ENCODE data around the gene MZF1. TPM values are rescaled to one million over a fixed set of nuclear protein-coding genes. Genes with fewer than 3 reads are reported as not detected.

Gene MZF1
- total and polyA plus RNA-seq, 10 of the 15 experiments (the other 5 are each of a cell fraction or from before 2014, with no cell fraction given), result 0.38 to 14.7 (median 7.2) TPM

DNA sequence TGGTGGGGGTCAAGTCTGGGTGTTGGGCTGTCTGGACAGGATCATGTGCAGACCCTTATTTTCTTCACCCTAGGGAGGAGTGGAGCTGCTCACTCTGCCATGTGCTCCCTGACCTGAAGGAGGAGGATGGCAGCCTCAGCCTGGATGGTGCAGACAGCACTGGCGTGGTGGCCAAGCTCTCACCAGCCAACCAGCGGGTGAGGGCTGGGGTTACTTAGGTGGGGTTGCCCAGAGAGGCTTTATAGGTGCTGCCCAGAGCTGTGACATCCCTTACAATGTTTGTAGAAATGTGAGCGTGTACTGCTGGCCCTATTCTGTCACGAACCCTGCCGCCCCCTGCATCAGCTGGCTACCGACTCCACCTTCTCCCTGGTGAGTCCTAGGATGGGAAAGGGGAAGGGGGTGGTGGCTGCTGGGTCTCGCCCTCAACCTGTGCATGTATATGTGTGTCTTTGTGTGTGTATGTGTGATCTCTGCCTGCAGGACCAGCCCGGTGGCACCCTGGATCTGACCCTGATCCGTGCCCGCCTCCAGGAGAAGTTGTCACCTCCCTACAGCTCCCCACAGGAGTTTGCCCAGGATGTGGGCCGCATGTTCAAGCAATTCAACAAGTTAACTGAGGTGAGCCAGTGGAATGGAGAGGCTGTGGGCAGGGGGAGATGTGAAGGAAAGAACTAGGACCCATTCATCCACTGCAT lies 23.3 kb downstream of the MZF1 start:
- Histone ChIP-seq H3K4me3 (no peak overlapping the region), H3K27ac (ENCODE audit: control insufficient read depth, insufficient read depth) (no peak overlapping the region), H4K20me1 (ENCODE audit: control insufficient read depth, insufficient read depth) (peaks cover 19% of the 10 kb centered on the region), H3K9me3 (replicated peaks; ENCODE audit: control insufficient read depth, insufficient read depth, low read length) (no peaks in the 10 kb centered on the region), H3K4me1 (ENCODE audit: control insufficient read depth, insufficient read depth, low read length) (peaks cover 19% of the 10 kb centered on the region), H3K9ac (ENCODE audit: control insufficient read depth, insufficient read depth, low read length) (no peak overlapping the region), H2AFZ (ENCODE audit: control insufficient read depth, low read depth, low read length) (no peak overlapping the region), H3K4me2 (ENCODE audit: control insufficient read depth, insufficient read depth) (no peak overlapping the region; the same call in 1 of the 2 replicates), H3K36me3 (ENCODE audit: control insufficient read depth in 2 of 2, insufficient read depth in 2 of 2, low read length in 1 of 2) (peaks cover 35 to 50% of the 10 kb centered on the region in 2 experiments; a peak in 3 of 4 replicates), H3K27me3 (replicated peaks in 1 of 2; ENCODE audit: control insufficient read depth in 2 of 2, insufficient read depth in 2 of 2, low read length in 1 of 2) (no peaks in the 10 kb centered on the region), H3K79me2 (ENCODE audit: control insufficient read depth, insufficient read depth, low read length) (peaks cover 47% of the 10 kb centered on the region)
- peak; percentile 48; the same call in 1 of the 2 replicates for TF ChIP-seq POLR2AphosphoS2 (IDR thresholded peaks at IDR 0.05; ENCODE audit: low read depth, low read length)
- peak; percentile 55 for TF ChIP-seq POLR2A (IDR thresholded peaks at IDR 0.05; ENCODE audit: low read depth, low read length)
- TF ChIP-seq ETV6 (conservative IDR thresholded peaks at IDR 0.05 in 1 of 2, IDR thresholded peaks at IDR 0.05 in 1 of 2; ENCODE audit: borderline replicate concordance in 1 of 2, low read depth in 1 of 2), result no peak
- TF ChIP-seq NRF1 (conservative IDR thresholded peaks at IDR 0.05; ENCODE audit: low read depth, low read length), result no peak
- intact Hi-C loops (cut with micrococcal nuclease; ENCODE audit: unreplicated experiment) (no loop called here), in situ Hi-C loops (cut with MboI) (no loop called here)
- DNase-seq (ENCODE audit: low read depth, low spot score) (no peak), ATAC-seq (no peak), FAIRE-seq (no peak)
- 77% methylated on average over 11 of the region's 11 CpGs for WGBS (ENCODE audit: insufficient coverage, insufficient replicate concordance, low lambda C conversion rate, missing lambda C conversion rate)
- ChIA-PET RAD21 (ENCODE audit: unreplicated experiment) (no interaction called here), SMC1A (ENCODE audit: uncharacterized antibody, unreplicated experiment) (interaction anchor here (0.5 kb wide), 1 partner anchor 531 kb away, joined by 3 read pairs; no protein-coding TSS in a partner anchor), CTCF (no interaction called here), POLR2A (no interaction called here)
- BruUV-seq (replicated peaks), result no TSS peak

DNA sequence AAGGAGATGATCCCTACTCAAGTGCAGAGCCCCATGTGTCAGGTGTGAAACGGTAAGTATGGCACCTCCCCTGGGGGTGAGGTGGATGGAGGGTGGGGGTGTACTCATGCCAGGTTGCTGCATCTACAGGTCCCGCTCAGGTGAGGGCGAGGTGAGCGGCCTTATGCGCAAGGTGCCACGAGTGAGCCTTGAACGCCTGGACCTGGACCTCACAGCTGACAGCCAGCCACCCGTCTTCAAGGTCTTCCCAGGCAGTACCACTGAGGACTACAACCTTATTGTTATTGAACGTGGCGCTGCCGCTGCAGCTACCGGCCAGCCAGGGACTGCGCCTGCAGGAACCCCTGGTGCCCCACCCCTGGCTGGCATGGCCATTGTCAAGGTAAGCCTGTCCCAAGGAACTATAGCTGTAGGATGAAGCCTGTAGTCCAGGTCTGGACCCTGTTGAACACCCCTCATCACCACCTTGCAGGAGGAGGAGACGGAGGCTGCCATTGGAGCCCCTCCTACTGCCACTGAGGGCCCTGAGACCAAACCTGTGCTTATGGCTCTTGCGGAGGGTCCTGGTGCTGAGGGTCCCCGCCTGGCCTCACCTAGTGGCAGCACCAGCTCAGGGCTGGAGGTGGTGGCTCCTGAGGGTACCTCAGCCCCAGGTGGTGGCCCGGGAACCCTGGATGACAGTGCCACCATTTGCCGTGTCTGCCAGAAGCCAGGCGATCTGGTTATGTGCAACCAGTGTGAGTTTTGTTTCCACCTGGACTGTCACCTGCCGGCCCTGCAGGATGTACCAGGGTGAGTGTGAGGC lies 24.1 kb downstream of the MZF1 start:
- Histone ChIP-seq H3K27me3 (replicated peaks in 1 of 2; ENCODE audit: control insufficient read depth in 2 of 2, insufficient read depth in 2 of 2, low read length in 1 of 2) (no peaks in the 10 kb centered on the region), H3K9ac (ENCODE audit: control insufficient read depth, insufficient read depth, low read length) (no peak overlapping the region), H3K27ac (ENCODE audit: control insufficient read depth, insufficient read depth) (no peak overlapping the region), H4K20me1 (ENCODE audit: control insufficient read depth, insufficient read depth) (peaks cover 19% of the 10 kb centered on the region), H3K4me1 (ENCODE audit: control insufficient read depth, insufficient read depth, low read length) (peaks cover 15% of the 10 kb centered on the region), H3K4me2 (ENCODE audit: control insufficient read depth, insufficient read depth) (no peak overlapping the region; the same call in 1 of the 2 replicates), H3K36me3 (ENCODE audit: control insufficient read depth in 2 of 2, insufficient read depth in 2 of 2, low read length in 1 of 2) (peaks cover 35 to 50% of the 10 kb centered on the region in 2 experiments; a peak in 3 of 4 replicates), H2AFZ (ENCODE audit: control insufficient read depth, low read depth, low read length) (no peak overlapping the region), H3K79me2 (ENCODE audit: control insufficient read depth, insufficient read depth, low read length) (peaks cover 43% of the 10 kb centered on the region), H3K4me3 (no peak overlapping the region), H3K9me3 (replicated peaks; ENCODE audit: control insufficient read depth, insufficient read depth, low read length) (no peaks in the 10 kb centered on the region)
- 88% methylated on average over 18 of the region's 20 CpGs for WGBS (ENCODE audit: insufficient coverage, insufficient replicate concordance, low lambda C conversion rate, missing lambda C conversion rate)
- ChIA-PET POLR2A (no interaction called here), RAD21 (ENCODE audit: unreplicated experiment) (no interaction called here), SMC1A (ENCODE audit: uncharacterized antibody, unreplicated experiment) (interaction anchor here (0.5 kb wide), 1 partner anchor 530 kb away, joined by 3 read pairs; no protein-coding TSS in a partner anchor), CTCF (no interaction called here)
- no TSS peak for BruUV-seq (replicated peaks)
- in situ Hi-C loops (cut with MboI) (no loop called here), intact Hi-C loops (cut with micrococcal nuclease; ENCODE audit: unreplicated experiment) (no loop called here)
- FAIRE-seq, result no peak
- TF ChIP-seq WRNIP1 (IDR thresholded peaks at IDR 0.05; ENCODE audit: borderline replicate concordance, low read depth, low read length) (no peak), TCF7 (IDR thresholded peaks at IDR 0.05; ENCODE audit: borderline replicate concordance) (no peak)
- DNase-seq (ENCODE audit: low read depth, low spot score), result no peak
- no peak for ATAC-seq
